ENCODE results near the gene PLEKHA8. TPM values are rescaled to one million over a fixed set of nuclear protein-coding genes. Genes with fewer than 3 reads are reported as not detected.

The PLEKHA8 gene
- total RNA-seq, 4 donors from 2014 or later: 6.6 to 16.4 (median 13.1) TPM

GRCh38 chr7:30012757-30013156, 15.5 kb upstream of the PLEKHA8 start:
- DNase-seq: no peak
- H3K27me3 ChIP-seq: no peaks in the 10 kb centered on the region
- H3K4me3 ChIP-seq: no peak overlapping the region
- TF ChIP-seq EP300 (IDR thresholded peaks at IDR 0.05; ENCODE audit: low read depth) (no peak), POLR2A (IDR thresholded peaks at IDR 0.05) (no peak), CTCF (IDR thresholded peaks at IDR 0.05) (no peak), POLR2AphosphoS5 (IDR thresholded peaks at IDR 0.05) (no peak)
- H3K4me1 ChIP-seq: no peaks in the 10 kb centered on the region
- in situ Hi-C loops (cut with MboI; ENCODE audit: low pct_ligation_motif_present in 1 of 4, low pct_unique_long_range_greater_than_20kb in 1 of 4, low sequenced_read_pairs in 3 of 4) (no loop called here), intact Hi-C loops (cut with DNase I; ENCODE audit: low total_unique reads) (no loop called here)
- no peaks in the 10 kb centered on the region for H3K9me3 ChIP-seq
- WGBS, 2 donors (ENCODE audit: low coverage in 1 of 2): 68 to 91% methylated on average over 3 of the region's 3 CpGs
- peaks cover 0 to 16% (median 0%) of the 10 kb centered on the region in 4 donors for H3K36me3 ChIP-seq
- H3K27ac ChIP-seq: no peak overlapping the region

- in situ Hi-C loops (cut with MboI; ENCODE audit: low pct_ligation_motif_present in 1 of 4, low pct_unique_long_range_greater_than_20kb in 1 of 4, low sequenced_read_pairs in 3 of 4): no loop called here
- no peaks in the 10 kb centered on the region for H3K27me3 ChIP-seq
- DNase-seq: no peak
- no peaks in the 10 kb centered on the region for H3K9me3 ChIP-seq
- intact Hi-C loops (cut with DNase I; ENCODE audit: low total_unique reads): no loop called here
- H3K4me1 ChIP-seq: peaks cover 0 to 11% (median 2%) of the 10 kb centered on the region in 4 donors
- H3K36me3 ChIP-seq: peaks cover 0 to 23% (median 2%) of the 10 kb centered on the region in 4 donors
- H3K4me3 ChIP-seq: no peak overlapping the region
- H3K27ac ChIP-seq: no peak overlapping the region
- TF ChIP-seq CTCF (IDR thresholded peaks at IDR 0.05): no peak
- TF ChIP-seq POLR2A (IDR thresholded peaks at IDR 0.05): no peak
- TF ChIP-seq EP300 (IDR thresholded peaks at IDR 0.05; ENCODE audit: low read depth): no peak
- TF ChIP-seq POLR2AphosphoS5 (IDR thresholded peaks at IDR 0.05): no peak
Observed at GRCh38 chr7:30018451-30018850, 9.8 kb upstream of the PLEKHA8 start.

- H3K4me1 ChIP-seq: peaks cover 0 to 16% (median 4%) of the 10 kb centered on the region in 4 donors
- peaks cover 0 to 15% (median 2%) of the 10 kb centered on the region in 4 donors for H3K36me3 ChIP-seq
- H3K9me3 ChIP-seq: no peaks in the 10 kb centered on the region
- DNase-seq: no peak
- no peak overlapping the region for H3K4me3 ChIP-seq
- in situ Hi-C loops (cut with MboI; ENCODE audit: low pct_ligation_motif_present in 1 of 4, low pct_unique_long_range_greater_than_20kb in 1 of 4, low sequenced_read_pairs in 3 of 4) (no loop called here), intact Hi-C loops (cut with DNase I; ENCODE audit: low total_unique reads) (no loop called here)
- 81 to 95% methylated on average over 1 of the region's 1 CpG for WGBS, 2 donors (ENCODE audit: low coverage in 1 of 2)
- TF ChIP-seq POLR2AphosphoS5 (IDR thresholded peaks at IDR 0.05): no peak
- no peak for TF ChIP-seq EP300 (IDR thresholded peaks at IDR 0.05; ENCODE audit: low read depth)
- no peak for TF ChIP-seq CTCF (IDR thresholded peaks at IDR 0.05)
- no peak for TF ChIP-seq POLR2A (IDR thresholded peaks at IDR 0.05)
- no peak overlapping the region for H3K27ac ChIP-seq
- H3K27me3 ChIP-seq: no peaks in the 10 kb centered on the region
Observed at GRCh38 chr7:30019387-30019786, 8.8 kb upstream of the PLEKHA8 start.

GRCh38 chr7:30019960-30020359, 8.3 kb upstream of the PLEKHA8 start:
- intact Hi-C loops (cut with DNase I; ENCODE audit: low total_unique reads) (no loop called here), in situ Hi-C loops (cut with MboI; ENCODE audit: low pct_ligation_motif_present in 1 of 4, low pct_unique_long_range_greater_than_20kb in 1 of 4, low sequenced_read_pairs in 3 of 4) (no loop called here)
- Histone ChIP-seq H3K27me3 (no peaks in the 10 kb centered on the region), H3K4me1 (peaks cover 0 to 22% (median 9%) of the 10 kb centered on the region in 4 donors), H3K4me3 (no peak overlapping the region), H3K9me3 (no peaks in the 10 kb centered on the region), H3K36me3 (peaks cover 0 to 10% (median 2%) of the 10 kb centered on the region in 4 donors), H3K27ac (no peak overlapping the region)
- WGBS, 2 donors (ENCODE audit: low coverage in 1 of 2): 91 to 96% methylated on average over 1 of the region's 1 CpG
- no peak for DNase-seq
- TF ChIP-seq EP300 (IDR thresholded peaks at IDR 0.05; ENCODE audit: low read depth) (no peak), POLR2AphosphoS5 (IDR thresholded peaks at IDR 0.05) (no peak), POLR2A (IDR thresholded peaks at IDR 0.05) (no peak), CTCF (IDR thresholded peaks at IDR 0.05) (no peak)

All from transverse colon (tissue), 4 donors.